GM19328 (cell line): ENCODE results near the gene SLC12A3.
"Not testable (repeated sequence)": the region's sequence is repeated elsewhere in the genome, so short reads cannot be mapped to it uniquely, and the experiment has no call there.

Source experiments
- ATAC-seq: cut with Tn5 transposase; IDR thresholded peaks from one replicate; pipeline ENCODE4 v1.9.1; 2021; ENCODE audit warnings: mild to moderate bottlenecking, moderate library complexity; ENCODE audit not compliant: unreplicated experiment

Gene SLC12A3

DNA sequence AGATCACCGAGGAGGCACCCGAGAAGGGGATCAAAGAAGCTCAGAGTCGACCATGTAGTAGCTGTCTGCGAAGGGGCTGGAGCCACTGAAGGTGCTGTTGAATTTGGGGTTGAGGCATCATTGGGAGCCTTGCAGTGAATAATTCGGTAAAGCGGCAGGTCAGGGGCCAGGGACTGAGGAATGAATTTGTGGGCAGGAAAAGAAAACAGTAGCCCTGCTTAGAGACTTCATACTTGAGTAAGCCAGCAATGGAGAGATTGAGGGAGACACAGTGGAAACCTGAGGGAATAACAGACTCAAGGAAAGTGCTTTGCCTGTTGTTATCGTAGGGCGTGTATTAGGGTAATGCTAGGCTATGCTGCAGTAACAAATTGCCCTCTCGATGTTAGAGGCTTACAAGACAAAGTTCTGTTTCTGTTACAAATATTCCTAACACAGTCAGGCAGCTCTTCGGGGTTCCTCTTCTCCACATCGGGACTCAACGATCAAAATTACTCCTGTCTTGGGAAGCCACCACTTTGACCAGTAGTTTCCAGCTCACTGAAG, 53.5 kb downstream of the SLC12A3 start:
- no peak for ATAC-seq

DNA sequence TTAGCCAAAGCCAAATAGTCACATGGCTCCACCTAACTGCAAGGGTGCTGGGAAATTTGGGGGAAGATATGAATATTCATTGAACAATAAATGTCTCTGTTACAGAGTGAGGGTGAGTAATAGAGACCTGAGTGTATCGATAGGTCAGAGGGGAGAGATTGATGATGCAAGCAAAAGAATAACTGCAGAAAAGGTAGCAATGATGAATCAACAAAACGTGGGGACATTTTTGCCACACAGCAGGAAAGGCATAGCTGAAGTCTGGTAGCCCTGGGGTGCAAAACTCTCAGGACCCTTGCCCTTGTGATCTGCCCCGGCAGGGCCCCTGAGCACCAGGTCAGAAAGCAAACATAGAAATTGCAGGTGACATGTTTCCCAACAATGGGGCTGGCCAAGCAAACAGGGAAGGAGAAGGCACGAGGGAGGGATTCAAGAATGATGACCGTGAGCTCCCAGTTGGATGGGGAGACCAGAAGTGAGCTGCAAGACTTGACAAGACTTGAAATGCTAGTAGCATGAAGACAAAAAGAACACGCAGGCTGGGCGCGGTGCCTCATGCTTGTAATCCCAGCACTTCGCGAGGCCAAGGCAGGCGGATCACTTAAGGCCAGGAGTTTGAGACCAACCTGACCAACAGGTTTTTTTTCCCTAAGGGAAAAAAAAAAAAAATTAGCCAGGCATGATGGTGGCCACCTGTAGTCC, 54.2 kb downstream of the SLC12A3 start:
- ATAC-seq, result no peak

DNA sequence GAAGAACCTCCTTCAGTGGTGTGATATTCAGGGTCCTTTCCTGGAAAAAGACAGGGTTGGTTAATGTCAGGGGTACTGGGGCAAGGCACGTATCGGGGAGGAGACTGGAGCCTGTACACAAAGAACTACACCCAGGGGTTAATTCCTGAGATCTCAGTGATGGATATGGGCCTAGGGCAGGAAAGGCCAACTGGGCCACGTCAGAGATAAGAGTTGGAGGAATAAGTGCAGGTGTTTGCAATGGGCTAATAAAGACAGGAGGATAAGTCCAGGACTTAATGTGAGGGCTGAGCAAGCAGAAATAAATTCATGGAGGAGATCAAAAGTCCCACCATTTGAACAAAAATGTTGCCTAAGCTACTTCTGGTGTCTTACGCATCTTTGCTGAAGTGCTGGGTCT, 56.6 kb downstream of the SLC12A3 start:
- ATAC-seq, result no peak

DNA sequence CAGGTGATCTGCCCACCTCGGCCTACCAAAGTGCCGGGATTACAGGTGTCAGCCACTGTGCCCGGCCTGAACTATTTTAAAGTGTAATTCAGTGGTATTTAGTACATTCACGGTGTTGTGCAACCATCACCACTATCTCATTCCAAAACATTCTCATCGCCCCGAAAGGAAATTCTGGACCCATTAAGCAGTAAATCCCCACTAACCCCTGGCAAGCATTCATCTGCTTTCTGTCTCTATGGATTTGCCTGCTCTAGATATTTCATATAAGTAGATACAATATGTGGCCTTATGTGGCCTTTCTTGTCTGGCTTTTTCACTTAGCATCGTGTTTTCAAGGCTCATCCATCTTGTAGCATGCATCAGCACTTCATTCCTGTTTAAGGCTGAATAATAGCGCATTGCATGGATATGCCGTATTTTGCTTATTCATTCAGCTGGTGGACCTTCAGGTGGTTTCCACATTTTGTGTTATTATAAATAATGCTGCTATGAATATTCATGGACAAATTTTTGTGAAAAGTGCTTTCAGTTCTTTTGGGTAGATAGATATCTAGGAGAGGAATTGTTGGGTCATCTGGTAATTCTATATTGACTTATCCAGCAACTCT, 58.6 kb downstream of the SLC12A3 start:
- ATAC-seq, result no peak

DNA sequence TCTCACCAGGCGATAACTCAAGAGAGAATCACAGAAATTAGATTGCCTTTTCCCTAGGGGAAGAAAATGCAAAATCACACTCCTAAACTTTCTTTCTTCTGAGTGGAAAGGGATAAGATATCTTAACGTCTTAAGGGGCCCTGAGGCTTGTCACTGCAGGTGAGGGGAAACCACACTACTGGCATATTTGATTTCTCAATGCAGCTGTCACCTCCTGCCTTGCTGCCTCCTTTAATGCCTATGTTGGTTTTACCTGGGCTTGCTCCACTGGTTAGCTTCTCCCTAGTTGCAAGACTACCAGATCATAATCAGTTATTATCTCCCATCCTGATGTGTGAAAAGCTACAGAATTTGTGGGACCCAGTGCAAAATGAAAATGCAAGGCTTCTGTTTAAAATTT, 62.5 kb downstream of the SLC12A3 start:
- ATAC-seq, result no peak

DNA sequence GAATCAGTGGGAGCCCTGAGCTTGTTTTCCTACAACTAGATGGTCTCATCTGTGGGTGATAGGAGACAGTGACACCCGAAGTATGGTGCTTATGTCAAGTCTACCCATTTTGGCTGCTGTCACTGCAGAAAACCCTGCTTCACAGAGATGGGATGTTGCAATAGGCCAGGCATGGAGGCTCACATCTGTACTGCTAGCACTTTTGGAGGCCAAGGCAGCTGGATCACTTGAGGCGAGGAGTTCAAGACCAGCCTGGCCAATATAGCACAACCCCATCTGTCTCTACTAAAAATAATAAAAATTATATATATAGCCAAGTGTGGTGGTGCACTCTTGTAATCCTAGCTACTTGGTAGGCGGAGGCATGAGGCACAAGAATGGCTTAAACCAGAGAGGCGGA, 64.6 kb downstream of the SLC12A3 start:
- no peak for ATAC-seq

DNA sequence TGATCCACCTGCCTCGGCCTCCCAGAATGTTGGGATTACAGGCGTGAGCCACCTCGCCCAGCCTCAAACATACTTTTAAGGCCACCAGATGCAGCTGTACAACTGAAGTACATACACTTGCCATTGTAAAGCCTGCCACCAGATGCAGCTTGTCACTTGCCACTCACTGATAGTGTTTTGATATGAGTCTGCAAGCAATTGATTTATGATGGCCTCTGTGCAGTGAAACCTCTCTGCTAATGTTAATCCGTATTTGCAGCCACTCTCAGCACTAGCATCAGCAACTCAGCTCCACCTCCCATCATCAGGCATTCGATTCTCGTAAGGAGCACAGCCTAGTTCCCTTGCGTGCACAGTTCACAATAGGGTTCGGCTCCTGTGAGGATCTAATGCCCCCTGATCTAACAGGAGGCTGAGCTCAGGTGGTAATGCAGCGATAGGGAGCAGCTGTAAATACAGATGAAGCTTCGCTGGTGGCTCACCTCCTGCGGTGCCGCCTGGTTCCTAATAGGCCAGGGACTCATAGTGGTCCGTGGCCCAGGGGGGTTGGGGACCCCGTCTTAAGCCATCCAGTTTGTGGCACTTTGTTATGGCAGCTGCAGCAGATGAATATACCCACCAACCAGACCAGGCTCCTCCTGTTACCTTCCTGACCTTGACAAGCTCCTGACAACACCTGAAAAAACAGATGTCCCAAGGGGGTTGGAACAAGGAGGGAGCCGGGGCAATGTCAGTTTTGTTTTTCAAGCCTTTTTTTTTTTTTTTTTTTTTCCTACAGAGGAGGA, 65.7 kb downstream of the SLC12A3 start:
- no peak for ATAC-seq

DNA sequence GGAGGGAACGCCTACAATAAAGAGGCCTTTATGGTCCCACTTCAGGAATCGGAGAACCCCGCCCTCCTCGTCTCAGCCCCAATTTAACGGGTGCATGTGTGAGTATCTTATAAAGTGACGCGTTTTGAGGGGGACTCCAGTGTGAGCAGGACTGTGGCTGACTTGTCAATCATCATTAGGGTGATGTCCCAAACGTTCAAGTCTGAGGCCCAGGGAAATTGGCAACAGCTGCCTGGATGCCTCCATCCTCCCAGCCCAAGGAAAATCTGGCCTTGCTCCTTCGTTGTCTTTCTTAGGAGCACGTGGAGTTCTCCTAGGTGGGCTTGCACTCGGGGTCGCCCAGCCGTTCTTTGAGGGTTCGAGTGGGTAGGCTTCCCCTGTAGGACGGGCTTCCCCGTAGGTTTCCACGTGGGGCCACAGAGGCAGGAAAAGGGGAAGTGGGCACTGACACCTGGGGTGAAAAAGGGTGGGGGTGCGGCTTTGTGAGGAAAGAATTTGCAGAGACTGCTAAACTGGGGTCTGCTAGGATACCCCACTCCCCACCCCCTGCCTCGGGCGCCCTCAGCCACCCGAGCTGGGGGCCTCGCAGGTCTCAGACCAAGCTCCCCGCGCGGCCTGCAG, 66.4 kb downstream of the SLC12A3 start:
- ATAC-seq, result peak; percentile 27

DNA sequence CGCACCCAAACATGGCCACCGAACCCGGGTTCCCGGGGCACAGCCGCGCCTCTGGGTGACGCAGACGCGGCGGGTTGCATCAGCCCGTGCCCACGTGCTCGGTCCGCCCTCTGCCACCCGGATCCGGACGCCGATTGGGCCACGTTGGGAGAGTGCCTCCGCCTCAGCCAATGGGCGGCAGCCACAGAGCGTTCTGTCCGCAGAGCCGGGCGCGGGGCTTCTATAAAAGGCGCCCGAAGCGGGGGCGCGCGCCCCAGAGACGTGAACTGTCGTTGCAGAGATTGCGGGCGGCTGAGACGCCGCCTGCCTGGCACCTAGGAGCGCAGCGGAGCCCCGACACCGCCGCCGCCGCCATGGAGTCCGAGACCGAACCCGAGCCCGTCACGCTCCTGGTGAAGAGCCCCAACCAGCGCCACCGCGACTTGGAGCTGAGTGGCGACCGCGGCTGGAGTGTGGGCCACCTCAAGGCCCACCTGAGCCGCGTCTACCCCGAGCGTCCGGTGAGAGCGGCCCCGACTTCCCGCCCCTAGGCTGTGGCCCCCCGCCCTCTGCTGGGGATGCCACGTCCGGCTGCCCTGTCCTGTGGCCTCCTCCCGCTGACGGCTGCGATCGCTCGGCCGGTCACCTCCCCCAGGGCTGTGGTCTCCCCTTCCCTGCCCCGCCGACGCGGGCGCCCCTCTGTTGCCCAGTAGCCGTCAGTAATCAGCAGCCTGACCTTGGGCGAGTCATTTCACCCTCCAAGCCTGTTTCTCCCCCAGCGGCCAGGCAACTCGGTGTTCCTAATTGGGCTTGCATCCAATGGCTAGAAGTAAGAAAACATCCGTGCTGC, 67.1 kb downstream of the SLC12A3 start, which contains the start of gene HERPUD1:
HERPUD1 (plus strand) TSS at position 251 of the 829 bp plus-strand sequence; CDS start at position 354, 103 bp downstream.
- peak; percentile 90 for ATAC-seq

DNA sequence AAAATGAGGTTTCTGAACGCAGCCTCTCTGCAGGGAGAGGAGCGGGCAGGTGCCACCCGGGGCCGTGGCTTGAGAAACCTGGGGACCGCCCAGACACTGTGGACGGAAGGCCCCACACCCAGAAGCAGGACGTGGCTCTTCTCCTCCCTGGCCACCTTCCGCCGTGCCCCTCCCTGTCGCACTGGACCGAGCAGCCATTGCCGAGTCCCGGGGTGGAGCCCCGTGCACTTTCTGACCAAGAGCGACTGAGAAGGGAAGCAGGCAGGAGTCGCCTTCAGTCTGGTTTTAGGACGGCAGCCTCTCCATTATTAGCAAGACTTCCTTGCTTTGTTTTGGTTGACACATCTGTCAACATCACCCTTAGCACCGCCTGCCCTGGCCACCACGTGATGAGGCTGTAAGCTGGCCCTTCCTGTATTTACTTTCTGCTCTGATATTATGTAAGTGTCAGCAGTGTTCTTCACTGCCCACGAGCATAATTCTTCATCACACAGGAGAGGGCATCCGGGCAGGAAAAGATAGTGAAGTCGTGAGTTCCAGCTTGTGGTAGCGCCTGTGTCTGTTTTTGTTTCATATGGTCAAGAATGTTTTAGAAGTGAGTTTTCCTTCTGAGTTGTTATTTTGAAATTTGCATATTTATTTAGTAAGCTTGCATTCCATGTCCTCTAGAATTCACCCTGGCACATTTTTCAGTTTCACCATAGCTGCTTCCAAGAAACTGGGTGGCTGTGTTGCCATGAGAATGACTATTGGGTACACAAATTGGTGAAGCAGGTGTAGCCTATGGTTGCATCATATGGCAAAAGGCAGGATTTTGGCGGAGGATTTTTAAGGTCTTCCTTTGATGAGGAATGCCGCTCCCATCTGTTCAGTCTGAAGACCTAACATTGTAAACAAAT, 68.0 kb downstream of the SLC12A3 start:
- no peak for ATAC-seq

DNA sequence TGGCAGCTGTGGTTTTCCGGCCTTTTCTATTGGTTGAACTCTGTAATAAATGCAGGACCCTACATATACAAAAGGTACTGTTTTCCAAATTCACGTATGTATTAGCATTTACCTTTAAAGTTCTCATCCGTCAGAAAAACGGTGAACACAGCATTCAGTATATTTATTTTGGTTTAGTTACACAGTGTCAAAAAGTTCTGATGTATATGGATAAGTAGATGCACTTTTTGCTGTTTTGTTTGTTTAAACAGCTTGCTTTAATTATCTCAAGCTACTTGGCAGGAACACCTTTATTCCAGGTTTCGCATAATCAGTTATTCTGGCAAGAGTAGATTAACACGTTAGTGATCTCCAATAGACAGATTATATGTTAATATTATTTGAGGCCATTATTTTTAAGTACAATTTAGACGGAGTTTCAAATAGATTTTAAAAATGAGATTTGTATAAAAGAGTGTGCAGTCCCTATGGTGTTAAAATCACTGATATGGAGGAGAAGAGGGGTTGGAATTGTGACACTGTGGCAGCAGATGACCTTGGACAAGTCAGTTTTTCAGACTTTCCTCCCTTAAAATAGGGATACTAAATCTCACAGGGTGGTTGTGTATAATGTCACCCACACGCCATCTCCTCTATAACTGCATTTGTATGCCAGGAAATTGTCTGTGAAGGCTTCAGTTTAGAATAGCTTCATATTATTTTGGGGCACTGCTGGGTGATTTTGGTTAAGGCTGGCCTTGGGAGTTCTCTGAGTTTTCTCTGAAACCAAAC, 69.0 kb downstream of the SLC12A3 start:
- no peak for ATAC-seq

DNA sequence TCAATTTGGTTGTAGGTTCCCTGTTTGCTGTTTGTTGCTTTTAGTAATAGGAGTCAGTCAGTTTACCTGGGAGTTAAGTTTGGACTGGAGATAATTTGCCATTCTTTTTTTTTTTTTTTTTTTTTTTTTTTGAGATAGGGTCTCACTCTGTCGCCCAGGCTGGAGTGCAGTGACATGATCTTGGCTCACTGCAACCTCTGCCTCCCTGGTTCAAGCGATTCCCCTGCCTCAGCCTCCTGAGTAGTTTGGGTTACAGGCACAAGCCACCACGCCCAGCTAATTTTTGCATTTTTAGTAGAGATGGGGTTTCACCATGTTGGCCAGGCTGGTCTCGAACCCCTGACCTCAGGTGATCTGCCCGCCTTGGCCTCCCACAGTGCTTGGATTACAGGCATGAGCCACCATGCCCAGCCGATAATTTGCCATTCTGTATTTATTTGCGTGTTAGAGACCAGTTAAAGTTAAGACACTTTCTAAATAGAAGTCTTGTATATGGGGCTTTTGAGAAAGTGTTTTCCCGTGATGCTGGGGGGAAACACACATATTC, 69.7 kb downstream of the SLC12A3 start:
- ATAC-seq, result not testable (repeated sequence)

DNA sequence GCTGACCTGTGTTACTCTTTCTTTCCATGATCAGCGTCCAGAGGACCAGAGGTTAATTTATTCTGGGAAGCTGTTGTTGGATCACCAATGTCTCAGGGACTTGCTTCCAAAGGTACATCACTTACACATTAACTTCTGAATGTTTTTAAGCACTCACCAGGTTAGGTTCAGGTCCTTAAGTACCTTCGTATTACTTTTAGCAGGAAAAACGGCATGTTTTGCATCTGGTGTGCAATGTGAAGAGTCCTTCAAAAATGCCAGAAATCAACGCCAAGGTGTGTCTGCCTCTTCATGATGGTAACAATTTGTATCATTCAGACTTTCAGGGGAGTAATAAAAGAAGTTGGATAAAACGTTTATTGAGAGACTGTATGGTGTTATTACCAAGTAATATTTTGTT, 70.2 kb downstream of the SLC12A3 start:
- no peak for ATAC-seq

DNA sequence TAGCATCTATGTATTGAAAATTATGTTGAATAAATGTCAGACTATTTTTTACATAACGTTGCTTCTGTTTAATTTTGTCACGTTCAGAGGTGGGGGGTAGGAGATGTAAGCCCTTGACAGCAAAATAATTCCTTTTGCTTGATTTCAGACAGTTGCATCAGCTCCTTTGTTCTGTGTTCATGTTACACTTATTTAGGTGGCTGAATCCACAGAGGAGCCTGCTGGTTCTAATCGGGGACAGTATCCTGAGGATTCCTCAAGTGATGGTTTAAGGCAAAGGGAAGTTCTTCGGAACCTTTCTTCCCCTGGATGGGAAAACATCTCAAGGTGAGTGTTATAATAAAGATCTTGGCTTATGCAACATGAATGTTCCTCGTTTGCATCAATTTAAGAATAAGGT, 71.5 kb downstream of the SLC12A3 start:
- no peak for ATAC-seq

DNA sequence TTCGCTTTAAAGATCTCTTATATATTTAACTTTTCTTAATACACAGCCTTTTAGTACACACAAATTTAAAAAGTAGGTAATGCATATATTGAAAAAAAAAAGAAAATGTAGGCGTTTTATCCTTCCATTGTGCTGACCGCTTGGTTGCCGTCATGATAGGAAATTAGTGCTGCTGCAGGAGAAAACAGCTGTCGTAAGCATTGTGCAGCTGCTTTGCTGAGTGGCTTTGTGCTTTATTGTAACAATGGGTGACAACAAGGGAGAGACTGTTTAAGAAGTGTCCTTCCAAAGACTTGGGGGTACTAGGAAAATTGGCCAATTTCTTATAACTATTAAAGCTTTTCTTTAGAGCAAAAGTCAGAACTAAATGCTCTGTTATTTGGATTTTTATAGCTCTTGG, 71.9 kb downstream of the SLC12A3 start:
- no peak for ATAC-seq

DNA sequence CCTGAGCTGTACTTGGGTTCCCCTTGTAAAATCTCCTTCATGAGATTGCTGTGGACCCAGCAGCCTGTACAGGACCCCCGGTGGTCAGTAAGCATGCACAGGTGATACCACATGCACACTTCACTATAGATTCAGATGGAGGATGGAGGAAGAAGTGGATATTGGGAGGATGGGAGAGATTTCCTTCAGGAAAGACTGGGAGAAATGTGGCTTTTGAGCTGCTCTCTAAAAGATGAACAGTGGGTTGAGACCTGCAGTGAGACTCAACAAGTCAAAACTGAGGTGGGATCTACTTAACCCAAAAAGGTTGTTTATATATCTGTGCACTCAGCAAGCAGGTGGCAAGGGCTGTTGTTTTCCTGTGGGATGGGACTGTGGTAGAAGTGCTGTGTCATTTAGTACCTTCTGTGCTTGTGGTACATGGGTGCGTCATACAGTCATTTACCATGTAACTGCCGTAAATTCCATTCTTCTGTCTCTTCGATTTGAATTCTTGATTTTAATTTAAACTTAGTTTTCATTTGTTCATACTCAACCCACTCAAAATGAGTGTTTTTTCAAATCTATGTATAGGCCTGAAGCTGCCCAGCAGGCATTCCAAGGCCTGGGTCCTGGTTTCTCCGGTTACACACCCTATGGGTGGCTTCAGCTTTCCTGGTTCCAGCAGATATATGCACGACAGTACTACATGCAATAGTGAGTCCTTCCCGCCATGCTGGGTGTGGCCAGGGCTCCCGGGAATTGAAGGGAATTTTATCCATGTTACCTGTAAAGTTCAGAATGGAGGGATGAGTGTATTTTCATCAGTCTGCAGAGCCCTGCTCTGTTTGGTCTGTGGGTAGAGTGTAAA, 73.9 kb downstream of the SLC12A3 start:
- no peak for ATAC-seq

DNA sequence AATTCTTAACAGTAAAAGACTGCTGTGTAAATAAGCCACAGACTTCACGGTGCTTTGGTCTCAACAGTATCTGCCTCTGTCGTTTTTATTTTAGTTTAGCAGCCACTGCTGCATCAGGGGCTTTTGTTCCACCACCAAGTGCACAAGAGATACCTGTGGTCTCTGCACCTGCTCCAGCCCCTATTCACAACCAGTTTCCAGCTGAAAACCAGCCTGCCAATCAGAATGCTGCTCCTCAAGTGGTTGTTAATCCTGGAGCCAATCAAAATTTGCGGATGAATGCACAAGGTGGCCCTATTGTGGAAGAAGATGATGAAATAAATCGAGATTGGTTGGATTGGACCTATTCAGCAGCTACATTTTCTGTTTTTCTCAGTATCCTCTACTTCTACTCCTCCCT, 74.8 kb downstream of the SLC12A3 start:
- ATAC-seq, result no peak
